Panc1 (cell line): ENCODE measurements around the gene TOM1. TPM values are rescaled to one million over a fixed set of nuclear protein-coding genes. Genes with fewer than 3 reads are reported as not detected.

Experiments used
- ATAC-seq: fragments of 200-7000 bp; cut with Tn5 transposase; 2 replicates; pipeline ENCODE4 v1.9.1; 2020; ENCODE audit warnings: mild to moderate bottlenecking, moderate library complexity
- BruUV-seq: library from RNA; stranded (reverse); fragments of 400-500 nt; replicated peaks from 2 replicates; lab custom pipeline; 2021; lab: Mats Ljungman, UMichigan
- CTCF ChIA-PET: fragments of 300-600 bp; sonication (Branson Sonifier 250); formaldehyde crosslinking; loops from one replicate; lab custom pipeline; 2022; ENCODE audit warnings: antibody characterized with exemption; lab: Charles Lee
- POLR2A ChIA-PET: fragments of 300-600 bp; sonication (Branson Sonifier 250); formaldehyde crosslinking; loops from one replicate; lab custom pipeline; 2022; ENCODE audit warnings: antibody characterized with exemption; lab: Charles Lee
- DNase-seq: peaks from one replicate; pipeline ENCODE4 v3.0.0-alpha.2; 2010; ENCODE audit warnings: low read depth, low spot score
- H3K27ac ChIP-seq: 2 replicates; pipeline ENCODE4 v1.5.1; 2011; ENCODE audit warnings: mild to moderate bottlenecking, low read length, inconsistent platforms
- H3K27me3 ChIP-seq: fragments of 200-500 bp; sonication (Bioruptor generic); 2 replicates; pipeline ENCODE4 v1.6.0; 2014; ENCODE audit warnings: low read length, inconsistent platforms; ENCODE audit not compliant: control insufficient read depth, insufficient read depth
- H3K36me3 ChIP-seq: fragments of 200-500 bp; sonication (Bioruptor generic); 2 replicates; pipeline ENCODE4 v1.5.1; 2014; ENCODE audit warnings: inconsistent platforms, mild to moderate bottlenecking, low read length, moderate library complexity; ENCODE audit not compliant: control insufficient read depth, insufficient read depth
- H3K4me1 ChIP-seq: 2 replicates; pipeline ENCODE4 v1.5.1; 2011; ENCODE audit warnings: inconsistent platforms, mild to moderate bottlenecking, low read length, moderate library complexity; ENCODE audit not compliant: control insufficient read depth, insufficient read depth
- H3K4me3 ChIP-seq, 2 experiments: 2 replicates each; pipeline ENCODE4 v1.5.1; 2011 to 2012; ENCODE audit warnings: low read depth in 2 of 2, low read length in 2 of 2, mild to moderate bottlenecking in 2 of 2, inconsistent platforms in 1 of 2, moderate library complexity in 1 of 2
- H3K9me3 ChIP-seq: fragments of 200-500 bp; sonication (Bioruptor generic); 2 replicates; pipeline ENCODE4 v1.5.1; 2014; ENCODE audit warnings: low read depth, mild to moderate bottlenecking, inconsistent platforms, low read length, moderate library complexity; ENCODE audit not compliant: control insufficient read depth, insufficient read depth
- CTCF ChIP-seq: fragments of 450-650 bp; IDR thresholded peaks from 2 replicates; pipeline ENCODE4 v1.5.1; 2017; ENCODE audit warnings: mild to moderate bottlenecking
- POLR2AphosphoS5 ChIP-seq: IDR thresholded peaks from 2 replicates; pipeline ENCODE4 v1.6.1; 2012; ENCODE audit warnings: mild to moderate bottlenecking, low read depth, low read length, moderate library complexity
- REST ChIP-seq, 2 experiments: IDR thresholded peaks; 2 replicates each; pipeline ENCODE4 v1.6.1; 2011 to 2012; ENCODE audit warnings: low read depth in 2 of 2, control low read depth in 1 of 2, low read length in 1 of 2, mild to moderate bottlenecking in 1 of 2, moderate library complexity in 1 of 2; ENCODE audit not compliant: insufficient read depth in 1 of 2
- SIN3A ChIP-seq: IDR thresholded peaks from 2 replicates; pipeline ENCODE4 v1.6.1; 2012; ENCODE audit warnings: low read depth, mild to moderate bottlenecking, low read length, moderate library complexity, borderline replicate concordance; ENCODE audit not compliant: insufficient read depth
- TCF7L2 ChIP-seq: IDR thresholded peaks from 2 replicates; pipeline ENCODE4 v1.6.1; 2011; ENCODE audit warnings: mild to moderate bottlenecking, low read depth, low read length, inconsistent platforms
- in situ Hi-C: cut with HindIII; loops from 2 replicates; pipeline ENCODE4 v1.10.0; 2016; ENCODE audit warnings: low sequenced_read_pairs, low pct_unique_long_range_greater_than_20kb
- intact Hi-C: fragments of 100-400 bp; cut with micrococcal nuclease; formaldehyde crosslinking; loops from one replicate; pipeline ENCODE4 v1.10.0; 2022; ENCODE audit not compliant: unreplicated experiment
- total RNA-seq: library from RNA; stranded (reverse); gene quantifications from one replicate; pipeline ENCODE4 v1.2.1, GENCODE V29; 2021; ENCODE audit not compliant: unreplicated experiment

The TOM1 gene
- total RNA-seq, 1 experiment from 2014 or later: 32.7 TPM

GRCh38 chr22:35275580-35275979 is 24.1 kb upstream of the TOM1 start:
- intact Hi-C loops: no loop called here
- Histone ChIP-seq H3K4me3 (no peak overlapping the region), H3K27me3 (no peaks in the 10 kb centered on the region), H3K36me3 (peaks cover 3% of the 10 kb centered on the region), H3K9me3 (no peaks in the 10 kb centered on the region), H3K27ac (no peak overlapping the region), H3K4me1 (no peaks in the 10 kb centered on the region)
- TF ChIP-seq POLR2AphosphoS5 (no peak), REST (IDR thresholded peaks at IDR 0.05; ENCODE audit: insufficient read depth in 1 of 2, low read depth in 2 of 2, low read length in 1 of 2) (no peak), SIN3A (no peak), TCF7L2 (no peak), CTCF (no peak)
- in situ Hi-C loops: no loop called here
- ChIA-PET POLR2A (no interaction called here), CTCF (no interaction called here)
- no TSS peak for BruUV-seq
- DNase-seq (no peak), ATAC-seq (no peak)

- DNase-seq (no peak), ATAC-seq (no peak)
- ChIA-PET CTCF (no interaction called here), POLR2A (no interaction called here)
- no TSS peak for BruUV-seq
- Histone ChIP-seq H3K4me3 (no peak overlapping the region), H3K27me3 (no peaks in the 10 kb centered on the region), H3K4me1 (no peaks in the 10 kb centered on the region), H3K9me3 (no peaks in the 10 kb centered on the region), H3K27ac (no peak overlapping the region), H3K36me3 (peaks cover 3% of the 10 kb centered on the region)
- in situ Hi-C loops (no loop called here), intact Hi-C loops (no loop called here)
- TF ChIP-seq CTCF (no peak), REST (IDR thresholded peaks at IDR 0.05; ENCODE audit: insufficient read depth in 1 of 2, low read depth in 2 of 2, low read length in 1 of 2) (no peak), SIN3A (no peak), POLR2AphosphoS5 (no peak), TCF7L2 (no peak)
These were observed 23.7 kb upstream of the TOM1 start for GRCh38 chr22:35276019-35276418.
